HEK293 (cell line): ENCODE data around the gene FRS2.

Experiments used
- GLIS1 ChIP-seq: fragments of 450-650 bp; formaldehyde crosslinking; IDR thresholded peaks from 2 replicates; pipeline ENCODE4 v1.5.1; 2016; ENCODE audit warnings: missing biosample characterization, missing genetic modification characterization
- PRDM10 ChIP-seq: fragments of 450-650 bp; formaldehyde crosslinking; IDR thresholded peaks from 2 replicates; pipeline ENCODE4 v1.5.1; 2016; ENCODE audit warnings: missing biosample characterization, missing genetic modification characterization
- SALL2 ChIP-seq: fragments of 450-650 bp; formaldehyde crosslinking; IDR thresholded peaks from 2 replicates; pipeline ENCODE4 v1.5.0; 2017; ENCODE audit warnings: missing biosample characterization, mild to moderate bottlenecking, missing genetic modification characterization, borderline replicate concordance
- SCRT2 ChIP-seq: fragments of 450-650 bp; formaldehyde crosslinking; IDR thresholded peaks from 2 replicates; pipeline ENCODE4 v1.5.1; 2016; ENCODE audit warnings: missing biosample characterization, missing genetic modification characterization
- SETDB1 ChIP-seq: IDR thresholded peaks from one replicate; pipeline ENCODE4 v1.6.1; 2017; ENCODE audit warnings: mild to moderate bottlenecking, low read length, moderate library complexity, mixed read lengths; ENCODE audit not compliant: insufficient read length
- YY2 ChIP-seq: fragments of 450-650 bp; formaldehyde crosslinking; IDR thresholded peaks from 2 replicates; pipeline ENCODE4 v1.5.1; 2016; ENCODE audit warnings: missing biosample characterization, missing genetic modification characterization
- ZBTB7A ChIP-seq: fragments of 450-650 bp; formaldehyde crosslinking; IDR thresholded peaks from 2 replicates; pipeline ENCODE4 v1.5.1; 2016; ENCODE audit warnings: low read depth, missing biosample characterization, missing genetic modification characterization
- ZFHX2 ChIP-seq: fragments of 450-650 bp; formaldehyde crosslinking; conservative IDR thresholded peaks from 2 replicates; pipeline ENCODE4 v1.5.1; 2016; ENCODE audit warnings: missing biosample characterization, missing genetic modification characterization
- ZFP3 ChIP-seq: fragments of 450-650 bp; formaldehyde crosslinking; IDR thresholded peaks from 2 replicates; pipeline ENCODE4 v1.5.1; 2016; ENCODE audit warnings: low read depth, missing biosample characterization, missing genetic modification characterization
- ZFP37 ChIP-seq: fragments of 450-650 bp; formaldehyde crosslinking; IDR thresholded peaks from 2 replicates; pipeline ENCODE4 v1.5.1; 2016; ENCODE audit warnings: missing biosample characterization, missing genetic modification characterization
- ZNF157 ChIP-seq: fragments of 450-650 bp; formaldehyde crosslinking; IDR thresholded peaks from 2 replicates; pipeline ENCODE4 v1.5.1; 2016; ENCODE audit warnings: missing biosample characterization, missing genetic modification characterization
- ZNF221 ChIP-seq: fragments of 450-650 bp; formaldehyde crosslinking; IDR thresholded peaks from 2 replicates; pipeline ENCODE4 v1.5.1; 2017; ENCODE audit warnings: missing biosample characterization, missing genetic modification characterization, borderline replicate concordance
- ZNF324 ChIP-seq: fragments of 450-650 bp; formaldehyde crosslinking; IDR thresholded peaks from 2 replicates; pipeline ENCODE4 v1.5.1; 2016; ENCODE audit warnings: missing biosample characterization, missing genetic modification characterization
- ZNF335 ChIP-seq: fragments of 450-650 bp; formaldehyde crosslinking; conservative IDR thresholded peaks from 2 replicates; pipeline ENCODE4 v1.5.1; 2016; ENCODE audit warnings: missing biosample characterization, missing genetic modification characterization
- ZNF394 ChIP-seq: fragments of 450-650 bp; formaldehyde crosslinking; IDR thresholded peaks from 2 replicates; pipeline ENCODE4 v1.5.1; 2016; ENCODE audit warnings: missing biosample characterization, missing genetic modification characterization, mild to moderate bottlenecking, moderate library complexity, borderline replicate concordance
- ZNF433 ChIP-seq: fragments of 450-650 bp; formaldehyde crosslinking; IDR thresholded peaks from 2 replicates; pipeline ENCODE4 v1.5.1; 2016; ENCODE audit warnings: missing biosample characterization, missing genetic modification characterization, low read depth
- ZNF610 ChIP-seq: fragments of 450-650 bp; formaldehyde crosslinking; IDR thresholded peaks from 2 replicates; pipeline ENCODE4 v1.5.1; 2016; ENCODE audit warnings: missing biosample characterization, missing genetic modification characterization, borderline replicate concordance
- ZNF660 ChIP-seq: fragments of 450-650 bp; IDR thresholded peaks from 2 replicates; pipeline ENCODE4 v1.5.1; 2018; ENCODE audit warnings: missing biosample characterization, mild to moderate bottlenecking, missing genetic modification characterization
- ZSCAN30 ChIP-seq: fragments of 450-650 bp; IDR thresholded peaks from 2 replicates; pipeline ENCODE4 v1.5.1; 2018; ENCODE audit warnings: missing biosample characterization, mild to moderate bottlenecking, missing genetic modification characterization, moderate library complexity
- ZXDB ChIP-seq: fragments of 450-650 bp; formaldehyde crosslinking; IDR thresholded peaks from 2 replicates; pipeline ENCODE4 v1.5.1; 2016; ENCODE audit warnings: missing biosample characterization, missing genetic modification characterization
- TF ChIP-seq, protein P1 (sequence below): fragments of 450-650 bp; formaldehyde crosslinking; IDR thresholded peaks from 2 replicates; pipeline ENCODE4 v1.5.1; 2016; ENCODE audit warnings: missing biosample characterization, missing genetic modification characterization
- TF ChIP-seq, protein P2 (sequence below): fragments of 450-650 bp; formaldehyde crosslinking; conservative IDR thresholded peaks from 2 replicates; pipeline ENCODE4 v1.5.1; 2016; ENCODE audit warnings: low read depth, missing biosample characterization, missing genetic modification characterization
- TF ChIP-seq, protein P3 (sequence below): fragments of 450-650 bp; formaldehyde crosslinking; IDR thresholded peaks from 2 replicates; pipeline ENCODE4 v1.5.1; 2016; ENCODE audit warnings: missing biosample characterization, missing genetic modification characterization
- TF ChIP-seq, protein P4 (sequence below): fragments of 450-650 bp; formaldehyde crosslinking; IDR thresholded peaks from 2 replicates; pipeline ENCODE4 v1.5.1; 2016; ENCODE audit warnings: missing biosample characterization, missing genetic modification characterization

FRS2 gene

GRCh38 chr12:69470189-69471075 lies at the start of gene FRS2 (continued):
- 0 out of 2 replicates have a peak, but pooled peaks have one; percentile 51 for TF ChIP-seq ZNF610 (tag by site-specific recombination)
- TF ChIP-seq ZNF324 = peak; percentile 50; the same call in 1 of the 2 replicates
- TF ChIP-seq ZSCAN30 (tag by site-specific recombination) = peak; percentile 76; the same call in 1 of the 2 replicates
- TF ChIP-seq, protein P1, sequence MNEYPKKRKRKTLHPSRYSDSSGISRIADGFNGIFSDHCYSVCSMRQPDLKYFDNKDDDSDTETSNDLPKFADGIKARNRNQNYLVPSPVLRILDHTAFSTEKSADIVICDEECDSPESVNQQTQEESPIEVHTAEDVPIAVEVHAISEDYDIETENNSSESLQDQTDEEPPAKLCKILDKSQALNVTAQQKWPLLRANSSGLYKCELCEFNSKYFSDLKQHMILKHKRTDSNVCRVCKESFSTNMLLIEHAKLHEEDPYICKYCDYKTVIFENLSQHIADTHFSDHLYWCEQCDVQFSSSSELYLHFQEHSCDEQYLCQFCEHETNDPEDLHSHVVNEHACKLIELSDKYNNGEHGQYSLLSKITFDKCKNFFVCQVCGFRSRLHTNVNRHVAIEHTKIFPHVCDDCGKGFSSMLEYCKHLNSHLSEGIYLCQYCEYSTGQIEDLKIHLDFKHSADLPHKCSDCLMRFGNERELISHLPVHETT = peak; percentile 54; the same call in 1 of the 2 replicates
- peak; percentile 92 for TF ChIP-seq ZFP37 (tag by site-specific recombination)
- TF ChIP-seq ZNF221 (tag by site-specific recombination) = no peak
- TF ChIP-seq, protein P2, sequence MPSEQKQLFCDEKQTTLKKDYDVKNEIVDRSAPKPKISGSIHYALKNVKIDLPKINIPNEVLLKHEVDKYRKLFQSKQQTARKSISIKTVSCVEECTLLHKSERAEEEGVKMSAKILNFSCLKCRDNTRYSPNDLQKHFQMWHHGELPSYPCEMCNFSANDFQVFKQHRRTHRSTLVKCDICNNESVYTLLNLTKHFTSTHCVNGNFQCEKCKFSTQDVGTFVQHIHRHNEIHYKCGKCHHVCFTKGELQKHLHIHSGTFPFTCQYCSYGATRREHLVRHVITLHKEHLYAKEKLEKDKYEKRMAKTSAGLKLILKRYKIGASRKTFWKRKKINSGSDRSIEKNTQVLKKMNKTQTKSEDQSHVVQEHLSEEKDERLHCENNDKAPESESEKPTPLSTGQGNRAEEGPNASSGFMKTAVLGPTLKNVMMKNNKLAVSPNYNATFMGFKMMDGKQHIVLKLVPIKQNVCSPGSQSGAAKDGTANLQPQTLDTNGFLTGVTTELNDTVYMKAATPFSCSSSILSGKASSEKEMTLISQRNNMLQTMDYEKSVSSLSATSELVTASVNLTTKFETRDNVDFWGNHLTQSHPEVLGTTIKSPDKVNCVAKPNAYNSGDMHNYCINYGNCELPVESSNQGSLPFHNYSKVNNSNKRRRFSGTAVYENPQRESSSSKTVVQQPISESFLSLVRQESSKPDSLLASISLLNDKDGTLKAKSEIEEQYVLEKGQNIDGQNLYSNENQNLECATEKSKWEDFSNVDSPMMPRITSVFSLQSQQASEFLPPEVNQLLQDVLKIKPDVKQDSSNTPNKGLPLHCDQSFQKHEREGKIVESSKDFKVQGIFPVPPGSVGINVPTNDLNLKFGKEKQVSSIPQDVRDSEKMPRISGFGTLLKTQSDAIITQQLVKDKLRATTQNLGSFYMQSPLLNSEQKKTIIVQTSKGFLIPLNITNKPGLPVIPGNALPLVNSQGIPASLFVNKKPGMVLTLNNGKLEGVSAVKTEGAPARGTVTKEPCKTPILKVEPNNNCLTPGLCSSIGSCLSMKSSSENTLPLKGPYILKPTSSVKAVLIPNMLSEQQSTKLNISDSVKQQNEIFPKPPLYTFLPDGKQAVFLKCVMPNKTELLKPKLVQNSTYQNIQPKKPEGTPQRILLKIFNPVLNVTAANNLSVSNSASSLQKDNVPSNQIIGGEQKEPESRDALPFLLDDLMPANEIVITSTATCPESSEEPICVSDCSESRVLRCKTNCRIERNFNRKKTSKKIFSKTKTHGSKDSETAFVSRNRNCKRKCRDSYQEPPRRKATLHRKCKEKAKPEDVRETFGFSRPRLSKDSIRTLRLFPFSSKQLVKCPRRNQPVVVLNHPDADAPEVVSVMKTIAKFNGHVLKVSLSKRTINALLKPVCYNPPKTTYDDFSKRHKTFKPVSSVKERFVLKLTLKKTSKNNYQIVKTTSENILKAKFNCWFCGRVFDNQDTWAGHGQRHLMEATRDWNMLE = peak; percentile 99
- TF ChIP-seq, protein P3, sequence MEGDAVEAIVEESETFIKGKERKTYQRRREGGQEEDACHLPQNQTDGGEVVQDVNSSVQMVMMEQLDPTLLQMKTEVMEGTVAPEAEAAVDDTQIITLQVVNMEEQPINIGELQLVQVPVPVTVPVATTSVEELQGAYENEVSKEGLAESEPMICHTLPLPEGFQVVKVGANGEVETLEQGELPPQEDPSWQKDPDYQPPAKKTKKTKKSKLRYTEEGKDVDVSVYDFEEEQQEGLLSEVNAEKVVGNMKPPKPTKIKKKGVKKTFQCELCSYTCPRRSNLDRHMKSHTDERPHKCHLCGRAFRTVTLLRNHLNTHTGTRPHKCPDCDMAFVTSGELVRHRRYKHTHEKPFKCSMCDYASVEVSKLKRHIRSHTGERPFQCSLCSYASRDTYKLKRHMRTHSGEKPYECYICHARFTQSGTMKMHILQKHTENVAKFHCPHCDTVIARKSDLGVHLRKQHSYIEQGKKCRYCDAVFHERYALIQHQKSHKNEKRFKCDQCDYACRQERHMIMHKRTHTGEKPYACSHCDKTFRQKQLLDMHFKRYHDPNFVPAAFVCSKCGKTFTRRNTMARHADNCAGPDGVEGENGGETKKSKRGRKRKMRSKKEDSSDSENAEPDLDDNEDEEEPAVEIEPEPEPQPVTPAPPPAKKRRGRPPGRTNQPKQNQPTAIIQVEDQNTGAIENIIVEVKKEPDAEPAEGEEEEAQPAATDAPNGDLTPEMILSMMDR (tag by site-specific recombination) = peak; percentile 74
- no peak for TF ChIP-seq PRDM10 (tag by site-specific recombination)
- TF ChIP-seq YY2 (tag by site-specific recombination) = no peak
- TF ChIP-seq ZBTB7A (tag by site-specific recombination) = no peak
- no peak for TF ChIP-seq SALL2 (tag by site-specific recombination)
- 0 out of 2 replicates have a peak, but pooled peaks have one; percentile 8 for TF ChIP-seq SCRT2 (tag by site-specific recombination)
- TF ChIP-seq ZFHX2 (tag by site-specific recombination) = peak; percentile 53; the same call in 1 of the 2 replicates
- TF ChIP-seq ZFP3 (tag by site-specific recombination) = peak; percentile 70; the same call in 1 of the 2 replicates
- TF ChIP-seq ZNF660 (tag by site-specific recombination) = peak; percentile 60; the same call in 1 of the 2 replicates
- TF ChIP-seq ZNF433 (tag by site-specific recombination) = no peak
- TF ChIP-seq ZNF157 (tag by site-specific recombination) = no peak
- TF ChIP-seq ZXDB (tag by site-specific recombination) = peak; percentile 88
- peak; percentile 51; the same call in 1 of the 2 replicates for TF ChIP-seq ZNF394
- TF ChIP-seq SETDB1 = no peak
- peak; percentile 79 for TF ChIP-seq ZNF335 (tag by site-specific recombination)
- TF ChIP-seq, protein P4, sequence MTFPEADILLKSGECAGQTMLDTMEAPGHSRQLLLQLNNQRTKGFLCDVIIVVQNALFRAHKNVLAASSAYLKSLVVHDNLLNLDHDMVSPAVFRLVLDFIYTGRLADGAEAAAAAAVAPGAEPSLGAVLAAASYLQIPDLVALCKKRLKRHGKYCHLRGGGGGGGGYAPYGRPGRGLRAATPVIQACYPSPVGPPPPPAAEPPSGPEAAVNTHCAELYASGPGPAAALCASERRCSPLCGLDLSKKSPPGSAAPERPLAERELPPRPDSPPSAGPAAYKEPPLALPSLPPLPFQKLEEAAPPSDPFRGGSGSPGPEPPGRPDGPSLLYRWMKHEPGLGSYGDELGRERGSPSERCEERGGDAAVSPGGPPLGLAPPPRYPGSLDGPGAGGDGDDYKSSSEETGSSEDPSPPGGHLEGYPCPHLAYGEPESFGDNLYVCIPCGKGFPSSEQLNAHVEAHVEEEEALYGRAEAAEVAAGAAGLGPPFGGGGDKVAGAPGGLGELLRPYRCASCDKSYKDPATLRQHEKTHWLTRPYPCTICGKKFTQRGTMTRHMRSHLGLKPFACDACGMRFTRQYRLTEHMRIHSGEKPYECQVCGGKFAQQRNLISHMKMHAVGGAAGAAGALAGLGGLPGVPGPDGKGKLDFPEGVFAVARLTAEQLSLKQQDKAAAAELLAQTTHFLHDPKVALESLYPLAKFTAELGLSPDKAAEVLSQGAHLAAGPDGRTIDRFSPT (tag by site-specific recombination) = peak; percentile 88
- peak; percentile 23 for TF ChIP-seq GLIS1 (tag by site-specific recombination)
